ENCODE data around the gene BRWD1.

DNA sequence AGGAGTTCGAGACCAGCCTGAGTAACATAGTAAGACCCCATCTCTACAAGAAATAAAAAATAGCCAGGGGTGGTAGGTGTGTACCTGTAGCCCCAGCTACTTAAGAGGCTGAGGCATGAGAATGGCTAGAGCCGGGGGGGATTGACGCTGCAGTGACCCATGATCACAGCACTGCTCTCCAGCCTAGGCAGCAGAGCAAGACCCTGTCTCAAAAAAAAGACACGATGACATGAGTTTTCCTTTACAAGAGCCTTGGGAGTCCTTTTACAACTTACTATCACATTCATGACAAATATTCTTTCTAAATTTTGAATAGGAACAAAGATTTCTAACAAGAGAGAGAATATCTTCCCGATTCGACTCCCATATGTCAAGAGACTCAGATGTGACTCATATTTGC lies 3.3 kb upstream of the BRWD1 start:
- TF ChIP-seq CTCF (optimal IDR thresholded peaks at IDR 0.05 in 1 of 3, IDR thresholded peaks at IDR 0.05 in 1 of 3, conservative IDR thresholded peaks at IDR 0.05 in 1 of 3; ENCODE audit: extremely low read depth in 1 of 3, insufficient read depth in 2 of 3, low read length in 3 of 3) (no peak), EZH2 (IDR thresholded peaks at IDR 0.05; ENCODE audit: low read length) (no peak)

All from keratinocyte (primary cell).